GM12864 (cell line): ENCODE measurements around the gene SMG6.

ENCODE experiments used
- DNase-seq: peaks from one replicate; pipeline ENCODE4 v3.0.0-alpha.2; 2011; ENCODE audit warnings: low read depth
- H3K4me3 ChIP-seq: 2 replicates; pipeline ENCODE4 v1.5.1; 2011; ENCODE audit warnings: mild to moderate bottlenecking, low read depth, low read length, control low read depth
- CTCF ChIP-seq: IDR thresholded peaks from 2 replicates; pipeline ENCODE4 v1.5.1; 2011; ENCODE audit warnings: low read depth, mild to moderate bottlenecking, moderate library complexity, low read length, control low read depth, inconsistent platforms; ENCODE audit errors: missing control alignments

Gene SMG6

DNA sequence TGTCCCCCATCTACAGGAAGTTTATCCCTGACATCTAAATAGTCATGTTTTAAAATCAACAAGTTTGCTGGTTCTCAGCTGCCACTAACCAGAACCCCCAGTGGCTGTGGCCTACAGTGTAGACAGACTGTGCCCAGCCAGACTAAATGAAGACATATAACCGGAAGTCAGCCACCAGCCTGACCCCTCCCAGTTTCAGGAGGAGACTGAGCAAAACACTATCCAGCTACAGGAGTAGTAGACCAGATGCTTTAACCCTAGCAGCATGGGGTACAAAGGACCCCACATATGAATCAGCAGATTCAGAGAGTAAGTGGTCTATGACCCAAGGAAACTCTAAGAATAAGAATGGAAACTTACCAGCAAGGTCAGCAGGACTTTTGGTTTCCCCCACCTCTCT is 165.3 kb downstream of the SMG6 start:
- peak; percentile 65 for DNase-seq
- TF ChIP-seq CTCF = no peak
- no peak overlapping the region for H3K4me3 ChIP-seq

DNA sequence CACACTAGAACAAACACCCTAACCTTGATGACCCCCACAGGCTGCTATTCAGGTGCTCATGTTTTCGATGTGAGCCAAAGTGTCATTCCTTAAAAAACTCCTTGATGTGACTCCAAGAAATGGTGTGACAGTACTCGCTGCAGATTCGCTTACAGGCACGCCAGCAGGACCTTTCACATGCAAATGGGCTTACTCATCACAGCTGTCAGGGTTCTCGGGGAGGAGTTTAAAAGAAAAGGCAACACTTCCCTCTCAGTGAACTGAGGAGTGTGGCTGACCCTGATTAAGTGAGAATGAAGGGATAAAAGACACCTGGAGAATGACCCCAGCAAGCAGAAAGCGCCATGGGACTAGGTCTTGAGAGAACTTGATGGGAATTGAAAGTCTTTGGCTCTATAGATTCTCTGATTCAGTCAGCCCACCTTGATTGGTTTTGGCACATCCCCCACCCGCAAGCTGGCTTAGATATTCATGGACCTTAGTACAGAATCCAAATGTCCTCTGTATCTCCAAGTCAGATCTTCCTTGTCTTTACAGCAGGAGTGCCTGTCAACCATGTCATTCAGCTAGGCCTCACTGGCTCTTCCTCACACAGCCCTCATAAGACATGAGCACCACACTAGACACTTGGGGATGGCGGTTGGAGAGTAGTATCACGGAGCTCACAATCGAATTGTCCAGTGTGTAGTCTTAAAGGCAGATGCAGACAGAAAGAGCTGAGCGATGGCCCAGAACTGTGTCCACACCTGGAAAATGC is 166.1 kb downstream of the SMG6 start:
- peak; percentile 79 for DNase-seq
- TF ChIP-seq CTCF = no peak
- H3K4me3 ChIP-seq = no peak overlapping the region

DNA sequence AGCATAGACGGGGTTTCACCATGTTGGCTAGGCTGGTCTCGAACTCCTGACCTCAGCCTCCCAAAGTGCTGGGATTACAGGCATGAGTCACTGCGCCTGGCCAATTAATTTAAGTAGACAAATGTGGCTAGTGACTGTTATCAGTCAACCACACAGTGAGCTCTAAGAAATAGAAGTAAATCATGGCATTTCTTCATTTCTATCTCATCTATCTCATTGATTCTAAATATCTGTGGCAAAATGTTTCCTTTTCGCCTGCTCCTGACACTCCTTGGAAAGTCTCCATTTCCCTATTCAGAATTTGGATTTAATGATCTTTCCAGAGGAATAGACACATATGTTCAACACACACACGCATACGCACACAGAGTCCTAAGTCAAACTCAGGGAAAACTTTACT is 167.3 kb downstream of the SMG6 start:
- no peak overlapping the region for H3K4me3 ChIP-seq
- TF ChIP-seq CTCF = no peak
- no peak for DNase-seq

DNA sequence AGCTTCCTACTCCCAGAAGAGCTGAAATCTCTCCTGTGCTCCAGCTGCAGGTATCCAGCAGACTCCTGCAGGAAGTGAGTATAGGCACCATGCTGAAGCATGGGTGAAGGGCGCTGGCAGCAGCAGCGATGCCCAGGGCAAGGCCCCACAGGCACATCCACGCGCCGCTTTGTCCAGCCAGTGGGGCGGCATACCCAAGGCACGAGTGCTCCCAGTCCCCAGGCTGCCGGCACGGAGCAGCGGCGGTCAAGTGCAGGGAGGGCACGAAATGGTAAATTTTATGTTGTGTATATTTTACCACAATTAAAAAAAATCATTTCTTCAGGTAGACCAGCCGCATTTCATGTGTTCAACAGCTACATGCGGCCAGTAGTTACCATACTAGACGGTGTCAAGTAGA is 175.6 kb downstream of the SMG6 start:
- TF ChIP-seq CTCF = no peak

GRCh38 chr17:2125013-2125535 is 178.5 kb downstream of the SMG6 start:
- TF ChIP-seq CTCF = no peak
- no peak overlapping the region for H3K4me3 ChIP-seq
- no peak for DNase-seq

More for the DNA sequence above, 175.6 kb downstream of the SMG6 start:
- no peak for DNase-seq
- no peak overlapping the region for H3K4me3 ChIP-seq

GRCh38 chr17:2124391-2124790 is 179.2 kb downstream of the SMG6 start:
- no peak for DNase-seq
- no peak for TF ChIP-seq CTCF
- H3K4me3 ChIP-seq = no peak overlapping the region
